ENCODE results near the gene GRM8.

DNA sequence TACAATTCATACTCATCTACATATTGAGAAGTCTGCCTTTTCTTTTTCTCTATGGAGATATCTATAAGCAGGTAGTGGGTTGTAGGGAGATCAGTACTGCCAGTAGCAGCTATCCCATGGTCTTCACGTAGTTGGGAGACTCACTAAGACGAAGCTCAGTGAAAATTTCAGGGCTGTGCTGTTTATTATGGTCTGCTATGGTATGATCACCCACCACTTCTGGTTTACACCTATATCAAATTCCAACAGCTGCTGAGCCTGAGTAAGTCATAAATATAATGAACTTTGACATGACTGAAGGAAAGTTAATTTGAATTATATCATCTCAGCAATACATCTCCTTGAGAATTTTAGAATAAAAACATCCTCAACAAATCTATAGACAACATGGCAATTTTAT, 741.7 kb downstream of the GRM8 start:
- no peak for TF ChIP-seq ZNF514 (tag by site-specific recombination; IDR thresholded peaks at IDR 0.05)
- TF ChIP-seq, protein P1, sequence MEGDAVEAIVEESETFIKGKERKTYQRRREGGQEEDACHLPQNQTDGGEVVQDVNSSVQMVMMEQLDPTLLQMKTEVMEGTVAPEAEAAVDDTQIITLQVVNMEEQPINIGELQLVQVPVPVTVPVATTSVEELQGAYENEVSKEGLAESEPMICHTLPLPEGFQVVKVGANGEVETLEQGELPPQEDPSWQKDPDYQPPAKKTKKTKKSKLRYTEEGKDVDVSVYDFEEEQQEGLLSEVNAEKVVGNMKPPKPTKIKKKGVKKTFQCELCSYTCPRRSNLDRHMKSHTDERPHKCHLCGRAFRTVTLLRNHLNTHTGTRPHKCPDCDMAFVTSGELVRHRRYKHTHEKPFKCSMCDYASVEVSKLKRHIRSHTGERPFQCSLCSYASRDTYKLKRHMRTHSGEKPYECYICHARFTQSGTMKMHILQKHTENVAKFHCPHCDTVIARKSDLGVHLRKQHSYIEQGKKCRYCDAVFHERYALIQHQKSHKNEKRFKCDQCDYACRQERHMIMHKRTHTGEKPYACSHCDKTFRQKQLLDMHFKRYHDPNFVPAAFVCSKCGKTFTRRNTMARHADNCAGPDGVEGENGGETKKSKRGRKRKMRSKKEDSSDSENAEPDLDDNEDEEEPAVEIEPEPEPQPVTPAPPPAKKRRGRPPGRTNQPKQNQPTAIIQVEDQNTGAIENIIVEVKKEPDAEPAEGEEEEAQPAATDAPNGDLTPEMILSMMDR (tag by site-specific recombination; IDR thresholded peaks at IDR 0.05): no peak
- no peak for TF ChIP-seq ZNF670 (tag by site-specific recombination; IDR thresholded peaks at IDR 0.05; ENCODE audit: low read depth)
- TF ChIP-seq, protein P2, sequence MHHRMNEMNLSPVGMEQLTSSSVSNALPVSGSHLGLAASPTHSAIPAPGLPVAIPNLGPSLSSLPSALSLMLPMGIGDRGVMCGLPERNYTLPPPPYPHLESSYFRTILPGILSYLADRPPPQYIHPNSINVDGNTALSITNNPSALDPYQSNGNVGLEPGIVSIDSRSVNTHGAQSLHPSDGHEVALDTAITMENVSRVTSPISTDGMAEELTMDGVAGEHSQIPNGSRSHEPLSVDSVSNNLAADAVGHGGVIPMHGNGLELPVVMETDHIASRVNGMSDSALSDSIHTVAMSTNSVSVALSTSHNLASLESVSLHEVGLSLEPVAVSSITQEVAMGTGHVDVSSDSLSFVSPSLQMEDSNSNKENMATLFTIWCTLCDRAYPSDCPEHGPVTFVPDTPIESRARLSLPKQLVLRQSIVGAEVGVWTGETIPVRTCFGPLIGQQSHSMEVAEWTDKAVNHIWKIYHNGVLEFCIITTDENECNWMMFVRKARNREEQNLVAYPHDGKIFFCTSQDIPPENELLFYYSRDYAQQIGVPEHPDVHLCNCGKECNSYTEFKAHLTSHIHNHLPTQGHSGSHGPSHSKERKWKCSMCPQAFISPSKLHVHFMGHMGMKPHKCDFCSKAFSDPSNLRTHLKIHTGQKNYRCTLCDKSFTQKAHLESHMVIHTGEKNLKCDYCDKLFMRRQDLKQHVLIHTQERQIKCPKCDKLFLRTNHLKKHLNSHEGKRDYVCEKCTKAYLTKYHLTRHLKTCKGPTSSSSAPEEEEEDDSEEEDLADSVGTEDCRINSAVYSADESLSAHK (tag by site-specific recombination; IDR thresholded peaks at IDR 0.05): no peak
